NOMO-1 treated with DMSO at 0.1 percent for 48 hours (cell line): ENCODE results near the gene ATP11A.

Experiments used
- DNase-seq: peaks from one replicate; lab custom pipeline; 2025; ENCODE audit not compliant: unreplicated experiment; lab: John Stamatoyannopoulos, UW

Gene ATP11A

GRCh38 chr13:112899281-112900225 is 209.7 kb downstream of the ATP11A start:
- DNase-seq, result no peak

DNA sequence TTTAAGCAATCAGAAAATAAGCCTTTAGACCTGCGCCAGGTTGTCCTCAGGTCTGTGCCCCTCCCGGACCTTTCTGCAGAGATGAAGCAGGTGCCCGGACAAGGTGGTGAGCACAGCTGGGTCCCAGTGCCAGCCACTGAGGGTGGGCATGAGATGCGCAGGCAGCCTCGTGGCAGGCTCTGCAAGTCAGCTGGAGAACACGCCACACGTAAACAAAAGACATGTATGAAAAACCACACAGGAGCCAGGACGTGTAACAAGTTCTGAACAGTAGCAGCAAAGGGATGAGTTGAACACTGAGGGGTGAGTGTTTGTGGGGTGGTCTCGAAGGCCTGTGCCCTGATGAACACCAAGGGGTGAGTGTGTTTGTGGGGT is 210.4 kb downstream of the ATP11A start:
- DNase-seq, result no peak

GRCh38 chr13:112900691-112901091 is 210.9 kb downstream of the ATP11A start:
- DNase-seq, result no peak

GRCh38 chr13:112902101-112902651 is 212.3 kb downstream of the ATP11A start:
- DNase-seq, result no peak

DNA sequence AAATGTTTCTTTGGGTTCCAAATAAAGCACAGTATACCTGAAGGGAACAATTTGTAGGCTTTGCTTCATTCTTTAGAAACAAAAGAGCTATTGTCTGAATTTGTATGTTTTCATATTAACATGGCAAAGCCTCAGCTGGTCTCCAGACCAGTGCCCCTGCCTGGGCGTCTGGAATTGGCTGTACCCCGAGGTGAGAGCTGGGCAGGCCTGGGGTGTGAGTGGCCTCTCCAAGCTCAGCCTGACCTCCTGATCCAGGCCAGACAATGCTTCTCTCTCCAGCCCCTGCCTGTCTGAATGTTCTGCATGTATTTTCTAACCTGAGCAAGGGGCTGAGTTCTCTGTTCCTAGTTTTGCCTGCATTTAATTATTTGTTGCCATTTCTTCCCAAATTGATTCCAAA is 212.8 kb downstream of the ATP11A start:
- DNase-seq, result no peak

GRCh38 chr13:112903071-112903577 is 213.3 kb downstream of the ATP11A start:
- DNase-seq, result no peak

GRCh38 chr13:112903606-112904195 is 213.9 kb downstream of the ATP11A start:
- no peak for DNase-seq

DNA sequence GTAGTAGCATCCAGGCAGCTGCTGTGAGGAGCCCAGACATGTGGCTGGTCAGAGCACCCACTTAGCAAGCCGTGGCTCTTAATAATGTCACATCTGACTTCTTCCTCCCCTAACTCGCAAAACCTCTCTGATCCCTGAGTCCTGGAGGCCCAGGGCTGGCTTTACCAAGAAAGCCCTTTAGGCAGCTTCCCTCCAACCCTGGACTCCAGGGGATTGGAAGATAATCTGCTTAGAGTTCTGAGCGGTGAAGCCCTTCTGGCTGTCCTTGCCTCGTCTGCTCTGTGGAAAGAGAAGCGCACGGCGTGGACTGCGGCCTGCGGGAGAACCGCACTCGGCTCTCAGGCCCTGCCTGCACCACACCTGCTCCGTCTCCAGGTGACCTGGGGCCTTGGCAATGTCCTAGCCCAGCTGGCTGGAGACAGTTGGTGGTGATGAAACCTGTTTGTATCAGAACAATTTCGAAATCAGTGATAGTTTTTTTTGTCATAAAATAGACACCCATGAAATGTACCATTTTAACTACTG is 214.7 kb downstream of the ATP11A start:
- no peak for DNase-seq

GRCh38 chr13:112905086-112905485 is 215.2 kb downstream of the ATP11A start:
- no peak for DNase-seq

- DNase-seq, result no peak
Observed at GRCh38 chr13:112905619-112905989, 215.8 kb downstream of the ATP11A start.

- no peak for DNase-seq
Observed at GRCh38 chr13:112905990-112906641, 216.3 kb downstream of the ATP11A start.

GRCh38 chr13:112907286-112907685 is 217.4 kb downstream of the ATP11A start:
- DNase-seq, result no peak

DNA sequence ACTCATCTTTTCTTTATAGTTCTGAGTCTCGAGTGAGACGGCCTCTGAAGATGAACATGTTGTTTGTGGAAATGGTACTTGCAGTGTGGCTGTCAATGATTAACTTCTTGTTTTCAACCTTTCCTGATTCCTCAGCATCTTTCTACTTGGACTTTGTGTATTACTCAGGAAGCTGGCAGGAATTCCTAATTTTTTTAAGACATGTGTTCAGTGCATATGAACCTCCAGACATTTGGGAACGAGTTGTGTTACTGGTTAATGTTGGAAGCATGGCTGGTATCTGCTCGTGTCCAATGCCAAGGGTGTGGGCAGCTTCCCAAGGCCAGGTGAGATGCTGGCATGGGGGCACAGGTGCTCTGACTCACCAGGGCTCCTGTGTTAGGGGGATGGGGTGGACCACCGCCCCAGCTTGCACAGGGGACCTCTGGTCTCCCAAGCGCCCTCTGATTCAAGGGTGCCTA is 218.1 kb downstream of the ATP11A start:
- DNase-seq, result no peak

DNA sequence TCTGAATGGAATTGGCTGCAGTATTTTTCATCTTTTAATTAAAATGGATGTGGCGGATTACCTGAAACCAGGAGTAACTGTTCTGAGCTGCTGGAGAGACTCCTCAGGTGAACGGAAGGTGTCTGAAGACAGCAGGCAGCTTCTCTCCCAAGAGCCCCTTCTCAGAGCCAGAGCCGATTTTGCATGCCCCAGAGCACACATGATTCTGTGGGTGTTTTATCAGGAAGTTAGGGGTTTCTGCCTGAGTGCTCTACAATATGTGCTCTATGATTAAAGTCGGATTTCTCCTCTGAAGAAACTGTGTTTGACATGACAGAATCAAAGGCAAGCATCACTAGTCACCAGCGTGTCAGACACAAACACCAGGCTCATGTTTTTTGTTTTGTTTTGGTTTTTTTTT is 218.5 kb downstream of the ATP11A start:
- DNase-seq, result no peak

GRCh38 chr13:112910016-112910415 is 220.2 kb downstream of the ATP11A start:
- no peak for DNase-seq

- no peak for DNase-seq
Observed at GRCh38 chr13:112910616-112911280, 220.9 kb downstream of the ATP11A start.

DNA sequence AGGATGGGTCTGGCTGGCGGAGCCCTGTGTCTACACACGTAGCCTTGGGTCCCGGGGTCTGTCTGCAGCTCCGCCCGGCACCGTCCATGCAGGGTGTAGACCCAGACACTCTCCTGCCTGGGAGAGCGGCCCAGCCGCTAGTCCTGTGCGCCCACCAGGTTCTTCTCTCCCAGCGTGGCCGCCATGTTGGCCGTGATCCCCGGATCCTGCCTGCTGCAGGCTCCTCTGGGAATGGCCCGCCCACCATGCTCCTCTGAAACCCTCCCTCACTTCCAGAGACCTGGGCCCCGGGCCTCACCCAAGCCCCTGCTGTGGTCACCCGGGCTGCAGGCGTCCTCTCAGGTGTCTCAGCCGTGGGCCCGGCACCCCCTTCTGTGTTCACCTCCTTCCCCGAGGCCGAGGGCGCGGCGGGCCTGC is 221.5 kb downstream of the ATP11A start:
- no peak for DNase-seq

DNA sequence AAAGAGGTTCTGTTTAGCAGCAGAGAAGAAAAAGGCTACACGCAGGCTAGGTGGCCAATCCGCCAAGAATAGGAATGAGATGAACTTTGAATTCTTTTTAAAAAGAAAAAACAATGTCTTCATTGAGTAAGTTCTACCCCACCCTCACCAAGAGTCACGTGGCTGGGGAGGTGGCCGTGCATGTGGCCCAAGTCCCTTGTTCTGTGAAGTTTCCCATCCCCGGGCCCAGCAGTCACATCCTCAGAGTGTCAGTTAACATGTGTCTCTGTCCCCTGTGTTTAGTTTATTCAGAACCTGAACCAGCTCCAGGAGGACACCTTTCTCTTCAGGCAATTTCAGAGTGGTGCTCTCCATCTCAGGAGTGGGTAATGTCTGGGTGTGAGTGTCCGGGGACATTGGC is 222.0 kb downstream of the ATP11A start:
- DNase-seq, result no peak

- no peak for DNase-seq
Observed at GRCh38 chr13:112912726-112913440, 223.0 kb downstream of the ATP11A start.

GRCh38 chr13:112916296-112916695 is 226.5 kb downstream of the ATP11A start:
- DNase-seq, result no peak
